SU-DHL-6 (cell line): ENCODE measurements around the gene TOM1L2.

Experiments used
- EZH2phosphoT487 ChIP-seq: fragments of 200-600 bp; sonication (generic), shearing (Covaris generic); conservative IDR thresholded peaks from 2 replicates; pipeline ENCODE4 v1.6.1; 2018; ENCODE audit warnings: mild to moderate bottlenecking, antibody characterized with exemption, low read length, moderate library complexity, mixed read lengths
- TF ChIP-seq, protein P1 (sequence below): fragments of 200-600 bp; sonication (generic); IDR thresholded peaks from one replicate; pipeline ENCODE4 v1.5.1; 2017; ENCODE audit warnings: antibody characterized with exemption, mild to moderate bottlenecking, low read length, moderate library complexity; ENCODE audit not compliant: insufficient read depth, poor library complexity, severe bottlenecking

DNA sequence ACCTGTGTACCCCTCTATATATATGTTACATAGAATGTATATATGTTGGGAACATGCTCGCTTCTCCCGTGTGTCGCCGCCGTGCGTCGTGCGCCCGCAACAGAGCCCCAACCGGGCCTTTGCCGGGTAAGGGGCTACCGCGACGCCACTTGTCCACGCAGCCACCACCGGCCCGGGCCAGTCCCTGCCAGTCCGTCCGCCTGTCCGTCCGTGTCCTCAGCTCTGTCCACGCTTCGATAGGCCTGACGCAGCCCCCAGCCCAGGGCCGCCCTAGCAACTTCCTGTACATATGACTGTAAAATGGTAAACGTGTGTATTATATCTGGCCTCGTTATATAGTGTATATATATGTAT is 161.3 kb downstream of the TOM1L2 start:
- TF ChIP-seq, protein P1, sequence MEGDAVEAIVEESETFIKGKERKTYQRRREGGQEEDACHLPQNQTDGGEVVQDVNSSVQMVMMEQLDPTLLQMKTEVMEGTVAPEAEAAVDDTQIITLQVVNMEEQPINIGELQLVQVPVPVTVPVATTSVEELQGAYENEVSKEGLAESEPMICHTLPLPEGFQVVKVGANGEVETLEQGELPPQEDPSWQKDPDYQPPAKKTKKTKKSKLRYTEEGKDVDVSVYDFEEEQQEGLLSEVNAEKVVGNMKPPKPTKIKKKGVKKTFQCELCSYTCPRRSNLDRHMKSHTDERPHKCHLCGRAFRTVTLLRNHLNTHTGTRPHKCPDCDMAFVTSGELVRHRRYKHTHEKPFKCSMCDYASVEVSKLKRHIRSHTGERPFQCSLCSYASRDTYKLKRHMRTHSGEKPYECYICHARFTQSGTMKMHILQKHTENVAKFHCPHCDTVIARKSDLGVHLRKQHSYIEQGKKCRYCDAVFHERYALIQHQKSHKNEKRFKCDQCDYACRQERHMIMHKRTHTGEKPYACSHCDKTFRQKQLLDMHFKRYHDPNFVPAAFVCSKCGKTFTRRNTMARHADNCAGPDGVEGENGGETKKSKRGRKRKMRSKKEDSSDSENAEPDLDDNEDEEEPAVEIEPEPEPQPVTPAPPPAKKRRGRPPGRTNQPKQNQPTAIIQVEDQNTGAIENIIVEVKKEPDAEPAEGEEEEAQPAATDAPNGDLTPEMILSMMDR, result no peak
- TF ChIP-seq EZH2phosphoT487, result no peak
